ENCODE results near the gene ATP2A3.

Gene ATP2A3

DNA sequence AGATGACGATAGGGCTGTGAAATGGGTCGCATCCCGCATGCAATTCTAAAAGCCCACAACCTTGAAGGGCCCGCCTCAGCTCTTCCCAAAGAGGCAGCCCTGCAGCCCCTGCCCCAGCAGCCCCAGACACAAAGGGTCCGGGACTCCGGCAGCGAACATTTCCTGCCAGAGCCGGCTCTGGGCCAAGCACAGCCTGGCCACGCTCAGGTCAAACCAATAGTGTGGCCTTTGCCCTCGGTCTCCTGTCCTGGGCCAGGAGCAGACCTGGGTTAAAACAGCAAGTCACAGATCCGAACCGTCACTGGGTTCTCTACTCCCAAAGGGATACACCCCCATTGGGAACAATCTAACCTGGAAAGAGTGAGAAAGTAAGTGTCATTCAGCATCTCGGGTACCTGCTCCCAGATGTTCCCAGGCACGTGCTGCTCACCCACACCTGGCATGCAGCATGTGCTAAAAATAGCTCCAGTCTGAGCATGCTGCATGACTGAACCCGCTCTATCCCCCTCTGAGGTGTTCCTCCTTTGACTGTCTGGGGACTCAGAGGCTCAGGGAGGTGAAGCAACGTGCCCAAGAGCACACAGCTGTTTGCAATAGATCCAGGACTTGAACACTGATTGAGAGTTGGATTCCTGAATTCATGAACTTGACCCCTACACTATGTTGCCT is 22.2 kb upstream of the ATP2A3 start:
- TF ChIP-seq GLIS3 (CRISPR knock-in tag; IDR thresholded peaks at IDR 0.05) (no peak), PPARA (CRISPR knock-in tag; IDR thresholded peaks at IDR 0.05; ENCODE audit: borderline replicate concordance) (no peak), RARB (CRISPR knock-in tag; IDR thresholded peaks at IDR 0.05) (no peak)
- TF ChIP-seq, protein P1, sequence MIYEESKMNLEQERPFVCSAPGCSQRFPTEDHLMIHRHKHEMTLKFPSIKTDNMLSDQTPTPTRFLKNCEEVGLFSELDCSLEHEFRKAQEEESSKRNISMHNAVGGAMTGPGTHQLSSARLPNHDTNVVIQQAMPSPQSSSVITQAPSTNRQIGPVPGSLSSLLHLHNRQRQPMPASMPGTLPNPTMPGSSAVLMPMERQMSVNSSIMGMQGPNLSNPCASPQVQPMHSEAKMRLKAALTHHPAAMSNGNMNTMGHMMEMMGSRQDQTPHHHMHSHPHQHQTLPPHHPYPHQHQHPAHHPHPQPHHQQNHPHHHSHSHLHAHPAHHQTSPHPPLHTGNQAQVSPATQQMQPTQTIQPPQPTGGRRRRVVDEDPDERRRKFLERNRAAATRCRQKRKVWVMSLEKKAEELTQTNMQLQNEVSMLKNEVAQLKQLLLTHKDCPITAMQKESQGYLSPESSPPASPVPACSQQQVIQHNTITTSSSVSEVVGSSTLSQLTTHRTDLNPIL (CRISPR knock-in tag; IDR thresholded peaks at IDR 0.05; ENCODE audit: low read depth): no peak
- no peak for ATAC-seq

DNA sequence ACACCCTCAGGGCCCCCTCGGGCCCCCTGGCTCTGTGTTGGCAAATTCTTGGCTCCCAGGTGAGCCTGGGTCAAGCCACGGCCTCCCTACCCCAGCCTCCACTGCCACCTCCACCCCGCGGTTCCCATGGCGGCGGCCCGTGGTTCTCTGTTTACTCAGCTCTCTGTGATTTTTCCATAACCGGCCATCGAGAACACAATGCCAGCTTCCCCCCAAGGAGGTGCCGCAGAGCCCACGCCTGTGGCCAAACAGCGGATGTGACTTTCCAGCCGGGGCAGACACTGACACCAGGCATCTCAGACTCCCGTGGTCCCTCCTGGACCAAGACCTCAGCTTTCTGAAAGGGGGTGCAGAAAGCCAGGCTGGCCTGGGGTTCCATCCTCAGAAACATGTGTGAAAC is 21.6 kb upstream of the ATP2A3 start:
- TF ChIP-seq ZNF8 (CRISPR knock-in tag; IDR thresholded peaks at IDR 0.05) (no peak), ISL1 (CRISPR knock-in tag; IDR thresholded peaks at IDR 0.05) (no peak), PPARA (CRISPR knock-in tag; IDR thresholded peaks at IDR 0.05; ENCODE audit: borderline replicate concordance) (no peak), BACH2 (CRISPR knock-in tag; IDR thresholded peaks at IDR 0.05; ENCODE audit: borderline replicate concordance) (no peak)
- TF ChIP-seq, protein P2, sequence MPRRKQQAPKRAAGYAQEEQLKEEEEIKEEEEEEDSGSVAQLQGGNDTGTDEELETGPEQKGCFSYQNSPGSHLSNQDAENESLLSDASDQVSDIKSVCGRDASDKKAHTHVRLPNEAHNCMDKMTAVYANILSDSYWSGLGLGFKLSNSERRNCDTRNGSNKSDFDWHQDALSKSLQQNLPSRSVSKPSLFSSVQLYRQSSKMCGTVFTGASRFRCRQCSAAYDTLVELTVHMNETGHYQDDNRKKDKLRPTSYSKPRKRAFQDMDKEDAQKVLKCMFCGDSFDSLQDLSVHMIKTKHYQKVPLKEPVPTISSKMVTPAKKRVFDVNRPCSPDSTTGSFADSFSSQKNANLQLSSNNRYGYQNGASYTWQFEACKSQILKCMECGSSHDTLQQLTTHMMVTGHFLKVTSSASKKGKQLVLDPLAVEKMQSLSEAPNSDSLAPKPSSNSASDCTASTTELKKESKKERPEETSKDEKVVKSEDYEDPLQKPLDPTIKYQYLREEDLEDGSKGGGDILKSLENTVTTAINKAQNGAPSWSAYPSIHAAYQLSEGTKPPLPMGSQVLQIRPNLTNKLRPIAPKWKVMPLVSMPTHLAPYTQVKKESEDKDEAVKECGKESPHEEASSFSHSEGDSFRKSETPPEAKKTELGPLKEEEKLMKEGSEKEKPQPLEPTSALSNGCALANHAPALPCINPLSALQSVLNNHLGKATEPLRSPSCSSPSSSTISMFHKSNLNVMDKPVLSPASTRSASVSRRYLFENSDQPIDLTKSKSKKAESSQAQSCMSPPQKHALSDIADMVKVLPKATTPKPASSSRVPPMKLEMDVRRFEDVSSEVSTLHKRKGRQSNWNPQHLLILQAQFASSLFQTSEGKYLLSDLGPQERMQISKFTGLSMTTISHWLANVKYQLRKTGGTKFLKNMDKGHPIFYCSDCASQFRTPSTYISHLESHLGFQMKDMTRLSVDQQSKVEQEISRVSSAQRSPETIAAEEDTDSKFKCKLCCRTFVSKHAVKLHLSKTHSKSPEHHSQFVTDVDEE (CRISPR knock-in tag; IDR thresholded peaks at IDR 0.05): no peak
- ATAC-seq: no peak

DNA sequence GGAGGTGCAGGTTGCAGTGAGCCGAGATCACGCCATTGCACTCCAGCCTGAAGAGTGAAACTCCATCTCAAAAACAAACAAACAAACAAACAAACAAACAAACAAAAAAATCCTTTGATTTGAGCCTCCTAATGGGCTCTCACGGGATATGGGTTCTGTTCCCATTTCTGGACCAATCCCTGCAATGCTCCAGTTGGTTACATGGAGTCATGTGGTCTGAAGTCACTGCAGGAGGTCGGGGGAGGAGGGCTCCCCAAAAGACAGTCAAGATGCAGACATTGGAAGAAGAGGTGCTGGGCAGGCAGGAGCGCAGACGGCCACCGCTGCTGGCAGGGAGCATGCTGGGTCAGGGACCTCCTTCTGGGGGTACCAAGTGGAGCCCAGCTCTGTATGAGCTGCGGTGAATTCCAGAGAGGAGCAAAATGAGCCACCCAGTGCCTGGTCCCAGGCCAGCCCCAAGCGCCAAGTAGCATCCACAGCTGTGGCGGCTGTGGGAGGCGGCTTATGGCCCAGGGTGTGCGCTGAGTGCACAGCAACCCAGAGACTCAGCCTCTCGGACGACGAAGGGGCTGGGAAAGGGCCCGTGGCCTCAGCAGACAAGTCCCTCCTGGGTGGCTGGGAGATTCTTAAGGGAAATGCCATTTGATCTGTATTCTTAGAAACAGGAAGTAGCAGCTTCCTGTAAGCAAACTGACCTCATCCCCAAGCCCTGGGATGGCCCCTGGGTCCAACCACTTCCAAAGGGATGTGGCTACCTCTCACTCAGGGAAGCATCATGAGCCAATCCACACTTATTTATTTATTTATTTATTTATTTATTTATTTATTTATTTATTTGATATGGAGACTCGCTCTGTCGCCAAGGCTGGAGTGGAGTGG is 19.6 kb upstream of the ATP2A3 start:
- TF ChIP-seq ZFP30 (CRISPR knock-in tag; IDR thresholded peaks at IDR 0.05): no peak
- ATAC-seq: peak; percentile 40

DNA sequence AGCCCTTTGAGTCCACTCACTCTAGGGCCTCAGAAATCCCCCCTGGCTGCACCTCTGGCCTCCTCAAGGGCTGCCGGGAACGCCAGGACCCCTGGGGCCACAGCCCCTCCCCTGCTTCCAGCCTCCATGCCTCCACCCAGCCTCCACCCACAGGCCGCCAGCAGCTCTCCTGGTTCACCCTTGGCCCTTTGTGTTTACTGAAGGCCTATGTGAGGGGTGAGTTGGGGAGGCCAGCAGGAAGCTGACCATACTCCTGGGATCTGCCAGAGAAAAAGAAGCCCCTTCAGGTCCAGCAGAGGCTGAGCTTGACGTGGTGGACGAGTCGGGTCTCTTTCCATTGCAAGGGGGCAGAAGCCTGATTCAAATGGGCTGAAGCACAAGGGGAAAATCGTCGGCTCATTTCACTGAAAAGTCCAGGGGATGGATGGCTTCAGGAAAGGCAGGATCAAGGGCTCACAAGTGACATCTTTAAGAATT is 18.3 kb upstream of the ATP2A3 start:
- TF ChIP-seq, protein P2 (CRISPR knock-in tag; IDR thresholded peaks at IDR 0.05): no peak
- TF ChIP-seq, protein P3, sequence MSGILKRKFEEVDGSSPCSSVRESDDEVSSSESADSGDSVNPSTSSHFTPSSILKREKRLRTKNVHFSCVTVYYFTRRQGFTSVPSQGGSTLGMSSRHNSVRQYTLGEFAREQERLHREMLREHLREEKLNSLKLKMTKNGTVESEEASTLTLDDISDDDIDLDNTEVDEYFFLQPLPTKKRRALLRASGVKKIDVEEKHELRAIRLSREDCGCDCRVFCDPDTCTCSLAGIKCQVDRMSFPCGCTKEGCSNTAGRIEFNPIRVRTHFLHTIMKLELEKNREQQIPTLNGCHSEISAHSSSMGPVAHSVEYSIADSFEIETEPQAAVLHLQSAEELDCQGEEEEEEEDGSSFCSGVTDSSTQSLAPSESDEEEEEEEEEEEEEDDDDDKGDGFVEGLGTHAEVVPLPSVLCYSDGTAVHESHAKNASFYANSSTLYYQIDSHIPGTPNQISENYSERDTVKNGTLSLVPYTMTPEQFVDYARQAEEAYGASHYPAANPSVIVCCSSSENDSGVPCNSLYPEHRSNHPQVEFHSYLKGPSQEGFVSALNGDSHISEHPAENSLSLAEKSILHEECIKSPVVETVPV (CRISPR knock-in tag; IDR thresholded peaks at IDR 0.05): no peak
- TF ChIP-seq OSR1 (CRISPR knock-in tag; IDR thresholded peaks at IDR 0.05): no peak
- TF ChIP-seq ZFP3 (CRISPR knock-in tag; IDR thresholded peaks at IDR 0.05): no peak
- TF ChIP-seq, protein P4, sequence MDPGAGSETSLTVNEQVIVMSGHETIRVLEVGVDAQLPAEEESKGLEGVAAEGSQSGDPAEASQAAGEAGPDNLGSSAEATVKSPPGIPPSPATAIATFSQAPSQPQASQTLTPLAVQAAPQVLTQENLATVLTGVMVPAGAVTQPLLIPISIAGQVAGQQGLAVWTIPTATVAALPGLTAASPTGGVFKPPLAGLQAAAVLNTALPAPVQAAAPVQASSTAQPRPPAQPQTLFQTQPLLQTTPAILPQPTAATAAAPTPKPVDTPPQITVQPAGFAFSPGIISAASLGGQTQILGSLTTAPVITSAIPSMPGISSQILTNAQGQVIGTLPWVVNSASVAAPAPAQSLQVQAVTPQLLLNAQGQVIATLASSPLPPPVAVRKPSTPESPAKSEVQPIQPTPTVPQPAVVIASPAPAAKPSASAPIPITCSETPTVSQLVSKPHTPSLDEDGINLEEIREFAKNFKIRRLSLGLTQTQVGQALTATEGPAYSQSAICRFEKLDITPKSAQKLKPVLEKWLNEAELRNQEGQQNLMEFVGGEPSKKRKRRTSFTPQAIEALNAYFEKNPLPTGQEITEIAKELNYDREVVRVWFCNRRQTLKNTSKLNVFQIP (CRISPR knock-in tag; IDR thresholded peaks at IDR 0.05; ENCODE audit: borderline replicate concordance, low read depth): no peak
- TF ChIP-seq PPARA (CRISPR knock-in tag; IDR thresholded peaks at IDR 0.05; ENCODE audit: borderline replicate concordance): no peak
- TF ChIP-seq ESRRG (CRISPR knock-in tag; IDR thresholded peaks at IDR 0.05): no peak
- TF ChIP-seq, protein P5, sequence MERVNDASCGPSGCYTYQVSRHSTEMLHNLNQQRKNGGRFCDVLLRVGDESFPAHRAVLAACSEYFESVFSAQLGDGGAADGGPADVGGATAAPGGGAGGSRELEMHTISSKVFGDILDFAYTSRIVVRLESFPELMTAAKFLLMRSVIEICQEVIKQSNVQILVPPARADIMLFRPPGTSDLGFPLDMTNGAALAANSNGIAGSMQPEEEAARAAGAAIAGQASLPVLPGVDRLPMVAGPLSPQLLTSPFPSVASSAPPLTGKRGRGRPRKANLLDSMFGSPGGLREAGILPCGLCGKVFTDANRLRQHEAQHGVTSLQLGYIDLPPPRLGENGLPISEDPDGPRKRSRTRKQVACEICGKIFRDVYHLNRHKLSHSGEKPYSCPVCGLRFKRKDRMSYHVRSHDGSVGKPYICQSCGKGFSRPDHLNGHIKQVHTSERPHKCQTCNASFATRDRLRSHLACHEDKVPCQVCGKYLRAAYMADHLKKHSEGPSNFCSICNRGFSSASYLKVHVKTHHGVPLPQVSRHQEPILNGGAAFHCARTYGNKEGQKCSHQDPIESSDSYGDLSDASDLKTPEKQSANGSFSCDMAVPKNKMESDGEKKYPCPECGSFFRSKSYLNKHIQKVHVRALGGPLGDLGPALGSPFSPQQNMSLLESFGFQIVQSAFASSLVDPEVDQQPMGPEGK (CRISPR knock-in tag; IDR thresholded peaks at IDR 0.05; ENCODE audit: borderline replicate concordance): no peak
- no peak for TF ChIP-seq RARB (CRISPR knock-in tag; IDR thresholded peaks at IDR 0.05)
- no peak for TF ChIP-seq ISL1 (CRISPR knock-in tag; IDR thresholded peaks at IDR 0.05)
- TF ChIP-seq ZNF565 (CRISPR knock-in tag; conservative IDR thresholded peaks at IDR 0.05; ENCODE audit: low read depth): no peak
- TF ChIP-seq GLIS3 (CRISPR knock-in tag; IDR thresholded peaks at IDR 0.05): no peak
- no peak for TF ChIP-seq ARNTL (CRISPR knock-in tag; IDR thresholded peaks at IDR 0.05; ENCODE audit: borderline replicate concordance, low read depth)
- ATAC-seq: no peak

All from SK-N-SH treated with all-trans-retinoic acid at 6 μM for 48 hours (cell line).